ENCODE measurements around the gene TOB1.
"Not testable (repeated sequence)": the region's sequence is repeated elsewhere in the genome, so short reads cannot be mapped to it uniquely, and the experiment has no call there.

The TOB1 gene

DNA sequence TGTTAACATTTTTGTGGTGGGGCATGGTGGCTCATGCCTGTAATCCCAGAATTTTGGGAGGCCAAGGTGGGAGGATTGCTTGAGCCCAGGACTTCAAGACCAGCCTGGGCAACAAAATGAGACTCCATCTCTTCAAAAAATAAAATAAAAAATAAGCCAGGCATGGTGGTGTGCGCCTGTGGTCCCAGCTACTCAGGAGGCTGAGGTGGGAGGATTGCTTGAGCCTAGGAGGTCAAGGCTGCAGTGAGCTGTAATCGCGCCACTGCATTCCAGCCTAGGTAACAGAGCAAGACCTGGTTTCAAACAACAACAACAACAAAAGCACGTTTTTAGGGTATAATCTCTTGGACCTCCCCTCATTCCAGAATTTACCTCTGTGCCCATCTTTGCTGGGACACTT is 28.4 kb upstream of the TOB1 start:
- DNase-seq = not testable (repeated sequence)

DNA sequence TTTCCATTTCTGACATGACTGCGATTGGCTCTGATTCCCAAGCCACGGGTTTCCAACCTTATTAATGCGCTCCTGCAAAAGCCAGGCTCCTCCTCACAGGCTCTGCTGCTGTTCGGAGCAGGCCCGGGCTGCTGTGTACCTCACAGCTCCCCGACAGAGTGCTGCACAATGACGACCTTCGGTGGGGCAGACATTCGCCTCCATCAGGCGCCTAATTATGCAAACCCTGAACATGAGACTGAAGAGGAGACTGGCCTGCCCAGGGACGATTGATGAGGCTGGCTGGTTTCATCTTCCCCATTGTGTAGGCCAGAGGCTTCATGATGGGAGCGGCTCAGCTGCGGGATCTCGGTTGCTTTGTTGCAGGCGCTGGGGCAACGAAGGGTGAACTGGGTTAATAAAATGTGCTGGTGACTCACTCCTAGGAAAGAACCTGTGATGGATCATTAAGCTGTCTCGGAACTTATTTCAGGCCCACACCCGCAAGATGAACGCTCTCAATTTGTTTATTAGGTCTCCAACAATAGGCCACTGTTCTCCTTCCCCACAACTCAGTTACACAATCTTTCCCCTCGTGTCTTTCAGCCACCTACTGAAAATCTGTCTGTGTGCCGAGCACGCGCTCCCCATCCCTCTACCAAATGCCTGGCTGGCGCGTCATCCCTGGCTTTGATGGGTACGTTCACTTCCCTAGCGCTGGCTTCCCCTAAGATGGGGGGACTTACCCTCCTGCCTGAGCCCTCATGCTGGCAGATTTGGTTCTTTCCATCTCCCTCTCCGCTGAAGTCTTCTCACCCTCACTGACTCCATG is 27.2 kb upstream of the TOB1 start:
- DNase-seq = no peak

DNA sequence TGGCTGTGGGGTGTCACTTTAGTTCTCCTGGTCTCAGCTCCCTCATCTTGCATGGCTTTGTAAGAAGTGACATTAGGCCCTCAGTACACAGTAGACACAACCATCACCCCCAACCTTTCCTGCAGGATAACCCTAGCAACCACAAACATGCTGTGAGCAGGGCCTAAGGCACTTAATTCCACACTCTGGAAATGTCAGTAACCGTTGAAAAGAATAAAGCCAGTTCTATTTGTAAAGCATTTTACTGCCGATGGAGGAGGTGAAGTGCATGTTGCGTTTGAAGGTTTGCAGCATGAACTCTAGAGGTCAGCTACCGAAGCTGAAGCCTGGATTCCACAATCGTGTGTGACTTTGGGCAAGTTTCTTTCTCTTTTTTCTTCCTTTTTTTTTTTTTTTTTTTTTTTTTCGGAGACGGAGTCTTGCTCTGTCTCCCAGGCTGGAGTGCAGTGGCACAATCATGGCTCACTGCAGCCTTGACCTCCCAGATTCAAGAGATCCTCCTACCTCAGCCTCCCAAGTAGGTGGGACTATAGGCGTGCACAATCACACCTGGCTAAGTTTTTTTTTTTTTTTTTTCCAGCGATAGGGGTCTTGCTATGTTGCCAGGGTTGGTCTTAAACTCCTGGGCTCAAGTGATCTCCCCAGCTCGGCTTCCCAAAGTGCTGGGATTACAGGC is 26.1 kb upstream of the TOB1 start:
- no peak for DNase-seq

DNA sequence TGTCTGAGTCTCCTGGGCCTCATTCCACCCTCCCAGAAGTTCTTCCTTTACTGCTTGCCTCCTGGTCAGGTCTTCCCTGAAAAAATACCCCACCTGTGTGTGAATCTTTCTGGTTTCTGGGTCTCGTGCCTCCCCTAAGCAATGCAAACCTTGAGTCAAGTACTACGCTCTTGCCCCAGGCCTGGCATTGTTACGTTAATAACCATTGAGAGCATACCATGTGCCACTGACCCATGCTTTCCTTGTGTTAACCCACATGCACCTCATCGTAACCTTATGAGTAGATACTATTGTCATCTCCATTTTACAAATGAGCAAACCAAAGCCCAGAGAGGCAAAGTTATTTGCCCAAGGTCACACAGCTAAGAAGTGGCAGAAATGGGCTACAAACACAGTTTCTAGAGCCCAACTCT is 25.4 kb upstream of the TOB1 start:
- no peak for DNase-seq

DNA sequence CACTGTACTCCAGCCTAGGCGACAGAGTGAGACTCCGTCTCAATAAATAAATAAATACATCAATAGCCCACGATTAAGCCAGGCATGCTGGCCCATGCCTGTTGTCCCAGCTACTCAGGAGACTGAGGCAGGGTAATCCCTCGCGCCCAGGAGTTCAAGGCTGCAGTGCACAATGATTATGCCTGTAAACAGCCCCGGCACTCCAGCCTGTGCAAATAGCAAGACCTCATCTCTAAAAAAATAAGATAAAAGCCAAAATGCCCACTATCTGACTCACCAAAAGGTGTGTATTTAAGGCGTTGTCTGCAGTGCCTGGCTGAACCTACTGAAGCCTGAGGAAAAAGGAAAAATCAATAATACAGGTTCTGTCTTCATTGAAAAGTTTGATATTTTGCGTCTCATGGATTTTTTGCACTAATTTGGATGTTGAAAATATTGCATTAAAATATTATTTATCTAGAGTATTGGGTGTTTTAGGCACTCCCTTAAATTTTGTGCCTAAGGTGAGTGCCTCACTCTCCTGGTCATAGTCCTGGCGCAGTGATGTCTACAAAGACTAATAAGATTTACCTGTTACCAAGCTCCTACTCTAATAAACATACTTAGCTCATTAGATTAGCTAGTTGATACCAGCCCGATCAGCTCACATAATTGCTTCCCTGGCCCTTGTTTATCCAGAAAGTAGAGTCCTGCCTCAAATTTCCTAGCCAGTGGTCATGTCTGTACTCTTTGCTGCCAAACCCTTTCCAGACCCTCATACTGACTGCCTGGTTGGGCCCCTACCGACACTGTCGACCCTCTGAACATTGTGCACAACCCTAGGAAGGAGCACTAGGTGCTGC is 24.7 kb upstream of the TOB1 start:
- DNase-seq = no peak

DNA sequence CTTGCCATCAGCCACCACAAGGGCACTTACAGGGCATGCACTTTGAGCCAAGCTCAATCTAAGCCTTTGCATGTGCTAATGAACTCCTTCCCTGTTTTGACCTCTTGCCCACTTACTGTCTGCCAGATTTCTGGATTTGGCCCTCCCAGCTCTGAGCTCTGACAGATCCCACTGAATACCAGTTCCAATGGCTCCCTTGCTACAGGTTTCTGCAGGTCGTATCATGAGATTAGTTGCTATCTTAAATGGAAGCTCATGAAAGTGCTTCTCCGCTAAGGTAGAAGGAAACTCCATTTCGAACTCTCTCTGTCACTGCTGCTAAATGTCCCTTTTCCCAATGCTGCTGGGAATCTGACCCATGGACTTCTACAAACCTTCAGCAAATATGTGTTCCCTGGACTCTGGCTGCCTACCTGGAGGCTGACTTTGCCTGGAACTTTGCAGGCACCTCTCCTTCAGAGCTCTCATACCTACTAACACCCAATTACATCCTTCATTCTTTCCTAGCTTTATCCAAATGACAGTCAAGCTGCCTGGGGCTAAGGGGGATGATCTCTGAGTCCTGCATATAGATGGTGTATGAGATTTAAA is 23.5 kb upstream of the TOB1 start:
- no peak for DNase-seq

DNA sequence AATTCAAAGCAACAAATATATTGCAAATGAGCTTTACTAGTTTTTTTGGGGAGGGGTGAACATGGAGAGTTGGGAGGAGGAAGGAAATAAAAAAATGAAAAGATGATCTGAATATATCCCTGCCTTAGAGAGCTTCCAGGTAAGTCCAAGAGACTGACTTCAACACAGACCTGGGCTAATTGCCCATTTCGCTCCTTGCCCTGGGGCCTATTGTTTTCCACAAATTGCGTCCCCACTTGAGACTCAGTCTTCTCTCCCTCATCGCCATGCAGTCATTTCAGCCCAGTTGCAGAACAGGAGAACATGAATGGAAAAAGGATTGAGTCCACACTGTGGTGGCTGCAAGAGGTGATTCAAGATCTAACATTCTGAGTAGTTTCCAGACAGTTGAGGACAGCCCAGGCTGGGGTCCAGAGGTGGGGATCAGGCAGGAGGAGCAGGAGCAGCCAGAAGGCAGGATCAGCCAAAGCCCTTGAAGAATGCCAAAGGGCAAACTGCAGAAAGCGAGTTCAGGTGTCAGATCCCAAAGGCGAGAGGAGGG is 21.6 kb upstream of the TOB1 start:
- DNase-seq = no peak

DNA sequence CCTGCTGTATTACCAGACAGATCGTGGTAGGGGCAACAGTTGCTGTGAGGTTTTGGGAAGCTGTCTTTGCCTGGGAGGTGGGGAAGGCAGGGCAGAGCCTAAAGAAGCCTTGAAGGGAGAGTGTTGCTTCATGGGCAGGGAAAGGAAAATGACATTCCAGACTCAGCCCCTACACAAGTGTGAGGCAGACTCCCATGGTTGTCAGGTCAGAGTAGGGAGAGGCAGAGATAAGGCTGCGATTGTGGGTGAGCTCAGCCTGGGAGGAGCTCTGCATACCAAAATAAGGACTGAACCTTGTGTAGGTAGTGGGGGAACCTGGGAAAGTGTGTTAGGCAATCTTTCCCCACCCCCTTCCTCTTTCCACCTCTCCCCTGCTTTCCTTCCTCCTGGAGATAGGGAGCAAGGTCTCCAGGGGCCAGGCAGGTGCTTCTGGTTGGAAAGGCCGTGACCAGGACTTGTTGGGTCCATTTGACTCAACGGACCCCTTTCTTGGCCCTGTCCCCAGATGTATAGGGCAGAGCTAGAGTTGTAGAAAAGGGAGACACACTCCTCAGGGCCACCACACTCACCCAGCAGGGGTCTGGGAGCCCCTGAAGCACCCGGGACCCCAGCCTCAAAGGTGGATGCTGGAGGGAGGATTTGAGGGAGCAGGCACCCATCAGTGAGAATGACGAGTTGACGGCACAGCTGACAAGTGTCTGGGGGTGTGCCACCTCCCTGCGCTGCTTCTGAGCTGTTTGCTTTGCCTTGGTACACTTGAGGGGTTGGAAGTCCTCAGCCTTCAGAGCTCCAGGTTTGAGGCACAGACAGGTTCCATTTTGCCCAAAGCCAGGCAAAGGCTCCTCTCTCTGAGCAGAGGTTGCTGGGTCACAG is 18.5 kb upstream of the TOB1 start:
- no peak for DNase-seq

DNA sequence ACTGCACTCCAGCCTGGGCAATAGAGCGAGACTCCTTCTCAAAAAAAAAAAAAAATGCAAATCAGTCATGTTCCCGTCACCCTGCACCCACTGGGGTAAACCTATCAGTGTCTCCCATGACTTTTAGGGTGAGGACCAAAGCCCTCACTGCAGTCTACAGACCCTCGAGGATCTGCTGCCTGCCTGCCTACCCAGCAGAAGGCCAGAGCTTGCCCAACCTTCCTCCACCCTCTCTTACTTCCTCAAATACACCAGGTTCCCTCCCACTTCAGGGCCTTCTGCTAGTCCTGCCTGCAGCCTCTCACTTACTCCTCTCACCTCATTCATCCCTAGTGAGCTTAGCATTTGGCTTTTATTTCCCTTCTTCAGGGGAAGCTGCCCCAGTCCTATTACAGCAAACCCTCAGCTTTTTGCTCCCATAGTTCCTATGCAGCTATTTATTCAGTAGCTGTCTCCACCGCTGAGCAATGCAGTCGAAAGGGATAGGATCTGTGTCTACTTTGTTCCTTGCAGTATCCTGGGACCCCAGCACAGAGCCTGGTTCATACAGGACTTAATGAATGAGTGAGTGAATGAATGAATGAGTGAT is 17.8 kb upstream of the TOB1 start:
- DNase-seq = no peak

DNA sequence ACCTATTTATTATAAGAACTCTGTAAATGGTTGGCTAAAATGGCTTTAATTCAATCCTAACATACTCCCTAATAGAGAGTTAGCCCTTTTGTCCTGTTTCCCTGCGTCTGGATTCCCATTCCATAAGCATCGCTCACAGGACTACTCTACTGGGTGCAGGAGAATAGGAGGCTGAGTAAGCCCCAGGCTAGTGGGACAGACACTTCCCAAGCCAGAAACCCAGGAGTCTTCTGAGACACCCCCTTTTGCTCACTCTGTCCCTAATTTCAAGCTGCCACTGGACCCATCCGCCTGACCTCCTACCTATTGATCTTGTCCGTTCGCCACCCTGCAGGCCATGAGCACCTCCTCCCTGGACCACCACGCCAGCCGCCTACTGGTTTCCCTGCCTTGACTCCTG is 16.7 kb upstream of the TOB1 start:
- no peak for DNase-seq

DNA sequence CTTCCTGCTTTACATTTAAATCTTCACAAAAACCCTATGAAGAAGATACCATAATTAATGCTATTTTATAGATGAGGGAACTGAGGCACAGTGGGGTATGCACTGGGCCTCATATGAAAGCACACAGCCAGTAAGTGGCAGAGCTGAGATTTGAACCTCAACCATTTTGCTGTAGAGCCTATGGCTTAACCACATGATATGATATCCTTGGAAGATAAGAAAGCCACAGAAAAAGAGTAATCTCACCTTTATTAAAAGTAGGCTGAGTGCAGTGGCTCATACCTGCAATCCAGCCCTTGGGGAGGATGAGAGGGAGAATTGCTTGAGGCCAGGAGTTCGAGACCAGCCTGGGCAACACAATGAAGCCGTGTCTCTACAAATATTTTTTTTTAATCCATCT is 15.0 kb upstream of the TOB1 start:
- DNase-seq = no peak

DNA sequence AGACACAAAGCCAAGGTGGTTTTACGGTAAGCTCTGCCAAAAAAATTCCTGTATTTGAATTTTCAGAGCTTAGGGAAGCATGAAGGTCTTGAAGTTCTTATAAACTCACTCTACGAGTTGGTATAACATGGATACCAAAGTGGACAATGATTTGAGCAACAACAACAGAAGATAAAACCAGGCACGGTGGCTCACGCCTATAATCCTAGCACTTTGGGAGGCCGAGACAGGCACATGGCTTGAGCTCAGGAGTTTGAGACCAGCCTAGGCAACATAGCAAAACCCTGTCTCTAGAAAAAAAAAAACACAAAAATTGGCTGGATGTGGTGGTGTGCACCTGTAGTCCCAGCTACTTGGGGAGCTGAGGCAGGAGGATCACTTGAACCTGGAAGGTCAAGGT is 12.9 kb upstream of the TOB1 start:
- no peak for DNase-seq

DNA sequence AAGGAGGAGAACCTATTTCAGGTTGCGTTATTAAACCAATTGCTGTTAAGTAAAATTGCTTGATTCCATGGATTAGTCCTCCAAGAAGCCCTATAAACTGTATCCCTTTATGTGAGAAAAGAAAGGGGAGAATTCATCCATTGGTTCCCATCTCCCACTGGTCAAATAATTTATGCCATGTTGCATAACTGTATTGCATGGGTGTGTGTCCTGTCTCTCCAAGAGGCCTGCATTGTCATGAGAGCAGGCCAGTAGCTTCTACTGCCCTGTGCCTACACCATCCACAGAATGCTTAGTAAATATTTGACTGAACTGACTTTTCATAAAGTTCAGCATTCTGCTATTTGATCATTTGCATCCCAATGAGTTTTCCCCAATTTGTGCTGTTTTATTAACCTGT is 11.7 kb upstream of the TOB1 start:
- no peak for DNase-seq

DNA sequence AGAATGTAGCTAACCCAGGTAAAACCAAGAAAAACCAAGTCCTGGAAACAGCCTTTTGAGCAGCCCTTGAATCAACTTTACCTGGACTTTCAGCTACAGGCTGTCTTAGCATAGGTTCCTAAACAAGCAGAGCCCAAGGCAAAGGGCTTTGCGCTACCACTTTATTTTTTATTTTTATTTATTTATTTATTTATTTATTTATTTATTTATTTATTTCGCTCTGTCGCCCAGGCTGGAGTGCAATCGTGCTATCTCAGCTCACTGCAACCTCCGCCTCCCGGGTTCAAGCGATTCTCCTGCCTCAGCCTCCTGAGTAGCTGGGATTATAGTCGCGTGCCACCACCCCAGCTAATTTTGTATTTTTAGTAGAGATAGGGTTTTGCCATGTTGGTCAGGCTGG is 10.9 kb upstream of the TOB1 start:
- not testable (repeated sequence) for DNase-seq

DNA sequence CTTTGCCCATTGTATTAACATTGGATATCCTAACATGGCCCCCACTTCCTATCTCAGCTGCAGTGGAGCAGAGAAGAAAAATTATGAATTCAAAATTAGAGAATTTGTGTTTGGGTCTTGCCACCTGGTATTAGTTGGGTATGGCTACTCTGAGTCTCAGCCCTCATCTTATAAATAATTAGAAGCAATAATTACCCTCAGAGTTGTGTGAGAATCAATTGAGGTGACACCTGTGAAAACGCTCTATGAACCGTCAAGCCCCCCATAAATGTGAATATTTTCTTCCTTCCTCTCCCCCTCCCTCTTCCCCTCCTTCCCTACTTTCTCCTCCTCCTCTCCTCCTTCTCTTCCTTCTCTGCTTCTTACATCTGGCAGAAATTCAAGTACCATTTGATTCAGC is 8.9 kb upstream of the TOB1 start:
- no peak for DNase-seq

DNA sequence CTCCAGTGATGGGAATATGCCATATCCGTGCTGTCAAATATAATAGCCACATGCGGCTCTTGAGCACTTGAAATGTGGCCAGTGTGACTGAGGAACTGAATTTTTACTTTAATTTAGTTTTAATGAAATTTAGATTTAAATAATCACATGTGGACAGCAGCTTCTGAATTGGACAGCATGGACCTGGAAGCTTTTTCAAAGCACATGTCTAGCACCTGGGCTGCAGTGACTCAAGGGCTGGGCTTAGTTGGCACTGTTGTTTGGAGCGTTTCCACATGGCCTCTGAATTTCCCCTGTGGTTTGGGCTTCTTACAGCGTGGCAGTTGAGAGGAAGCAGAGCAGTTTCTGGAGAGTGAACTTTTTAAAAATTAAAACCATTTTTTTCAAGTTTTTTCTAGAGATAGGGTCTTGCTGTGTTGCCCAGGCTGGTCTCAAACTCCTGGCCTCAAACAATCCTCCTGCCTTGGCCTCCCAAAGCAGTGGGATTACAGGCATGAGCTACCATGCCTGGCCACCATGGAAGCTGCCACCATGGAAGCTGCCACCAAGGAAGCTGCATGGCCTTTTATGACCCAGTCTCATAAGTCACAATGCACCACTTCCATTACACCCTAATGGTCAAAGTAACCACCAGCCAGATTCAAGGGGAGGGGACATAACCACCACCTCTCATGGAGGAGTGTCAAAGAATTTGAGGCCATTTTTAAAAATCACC is 6.7 kb upstream of the TOB1 start:
- DNase-seq = peak; percentile 58

DNA sequence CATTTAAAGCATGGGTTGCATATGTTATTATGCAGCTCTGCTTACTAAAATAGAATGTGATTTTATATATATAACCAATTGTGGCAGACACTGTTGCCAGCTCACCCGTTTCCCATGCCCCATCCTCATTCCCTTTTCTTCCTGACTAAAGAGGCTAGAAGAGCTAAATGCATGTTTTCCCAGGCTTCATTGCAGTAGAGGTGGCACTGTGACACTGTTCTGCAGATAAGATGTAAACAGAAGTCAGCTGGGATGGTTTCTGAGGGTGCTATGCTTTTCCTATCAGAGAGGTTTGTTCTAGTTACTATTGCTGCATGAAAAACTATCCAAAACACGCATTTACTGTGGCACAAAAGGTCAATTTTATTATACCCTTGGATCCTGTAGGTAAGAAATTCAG is 5.7 kb upstream of the TOB1 start:
- DNase-seq = no peak

DNA sequence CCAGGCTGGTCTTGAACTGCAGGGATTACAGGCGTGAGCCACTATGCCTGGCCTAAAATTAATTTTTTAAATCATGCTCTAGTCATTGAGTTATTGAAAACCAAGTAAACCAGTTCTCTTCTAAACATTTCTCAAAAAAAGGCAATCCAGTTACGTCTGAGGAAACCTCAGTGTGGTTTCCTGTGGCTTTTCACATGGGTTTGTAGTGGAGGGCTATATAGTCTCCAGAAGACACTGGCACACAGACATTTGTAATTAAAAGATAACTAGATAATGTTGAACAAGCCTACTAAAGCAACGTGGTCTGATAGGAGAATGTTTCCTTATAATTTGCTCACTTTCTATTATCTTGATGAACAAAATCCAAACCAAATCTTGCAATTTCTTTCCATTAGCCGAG is 5.2 kb upstream of the TOB1 start:
- DNase-seq = no peak

DNA sequence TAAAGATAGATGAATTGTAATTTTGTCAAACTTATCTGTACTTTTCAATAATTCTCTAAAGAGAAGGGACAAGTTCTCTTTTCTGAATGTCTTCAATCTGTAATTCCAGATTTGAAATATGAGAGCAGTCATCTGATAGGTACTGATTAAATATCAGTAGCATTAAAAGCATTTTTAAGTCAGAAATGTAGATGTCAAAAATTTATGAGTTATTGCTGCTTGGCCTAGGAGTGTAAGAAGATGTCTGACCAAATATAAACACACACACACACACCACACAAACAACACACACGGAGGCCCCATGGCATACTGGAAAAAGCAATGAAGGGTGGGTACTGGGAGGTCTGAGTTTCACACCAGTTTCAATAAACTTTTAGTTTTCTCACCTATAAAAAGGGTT is 2.4 kb upstream of the TOB1 start:
- DNase-seq = no peak

DNA sequence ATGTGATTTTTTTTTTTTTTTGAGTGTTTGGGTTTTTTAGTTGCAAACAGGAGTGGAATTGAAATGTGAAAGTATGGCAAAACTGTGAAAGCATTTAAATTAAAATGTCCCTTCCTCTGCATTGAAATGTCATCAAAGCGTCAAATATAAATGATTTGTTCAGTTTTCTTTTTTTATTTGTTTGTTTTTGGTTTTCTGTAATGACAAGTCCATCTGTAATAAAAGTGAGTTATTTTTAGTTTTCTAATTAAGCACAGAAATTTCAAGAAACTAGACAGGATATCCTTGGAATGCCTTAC is 1.9 kb upstream of the TOB1 start:
- no peak for DNase-seq

All from stimulated activated CD4-positive, alpha-beta T cell treated with anti-CD3 and anti-CD28 coated beads, Interleukin-1b, Interleukin-23, amount 100 ng/mL, for 48 hours (primary cell).